GM12874 (cell line): ENCODE data around the gene PLEKHA4.

Experiments
- TF ChIP-seq, protein P1 (sequence below): IDR thresholded peaks from 2 replicates; pipeline ENCODE4 v1.5.1; 2011; ENCODE audit warnings: low read depth, mild to moderate bottlenecking, control low read depth, low read length, moderate library complexity; ENCODE audit not compliant: insufficient read depth

Gene PLEKHA4

DNA sequence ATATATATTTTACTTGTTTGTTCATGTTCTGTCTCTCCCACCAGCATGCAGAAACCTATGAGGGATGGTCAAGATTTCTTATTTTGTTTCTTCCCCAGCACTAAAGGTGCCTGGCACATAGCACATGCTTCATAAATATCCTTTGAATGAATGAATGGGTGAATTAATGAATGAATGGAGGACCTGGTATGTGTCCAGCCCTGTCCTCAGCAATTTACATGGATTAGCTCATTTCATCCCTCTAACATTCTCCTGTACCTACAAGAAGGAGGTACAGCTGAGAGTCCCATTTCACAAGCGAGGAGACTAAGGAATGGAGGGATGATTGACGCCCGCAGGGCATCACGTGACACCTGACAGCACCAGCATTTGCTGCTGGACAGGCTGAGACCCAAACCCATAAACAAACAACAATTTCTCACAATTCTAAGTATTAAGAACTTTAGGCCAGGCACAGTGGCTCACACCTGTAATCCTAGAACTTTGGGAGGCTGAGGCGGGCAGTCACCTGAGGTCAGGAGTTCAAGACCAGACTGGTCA is 50.8 kb downstream of the PLEKHA4 start:
- TF ChIP-seq, protein P1, sequence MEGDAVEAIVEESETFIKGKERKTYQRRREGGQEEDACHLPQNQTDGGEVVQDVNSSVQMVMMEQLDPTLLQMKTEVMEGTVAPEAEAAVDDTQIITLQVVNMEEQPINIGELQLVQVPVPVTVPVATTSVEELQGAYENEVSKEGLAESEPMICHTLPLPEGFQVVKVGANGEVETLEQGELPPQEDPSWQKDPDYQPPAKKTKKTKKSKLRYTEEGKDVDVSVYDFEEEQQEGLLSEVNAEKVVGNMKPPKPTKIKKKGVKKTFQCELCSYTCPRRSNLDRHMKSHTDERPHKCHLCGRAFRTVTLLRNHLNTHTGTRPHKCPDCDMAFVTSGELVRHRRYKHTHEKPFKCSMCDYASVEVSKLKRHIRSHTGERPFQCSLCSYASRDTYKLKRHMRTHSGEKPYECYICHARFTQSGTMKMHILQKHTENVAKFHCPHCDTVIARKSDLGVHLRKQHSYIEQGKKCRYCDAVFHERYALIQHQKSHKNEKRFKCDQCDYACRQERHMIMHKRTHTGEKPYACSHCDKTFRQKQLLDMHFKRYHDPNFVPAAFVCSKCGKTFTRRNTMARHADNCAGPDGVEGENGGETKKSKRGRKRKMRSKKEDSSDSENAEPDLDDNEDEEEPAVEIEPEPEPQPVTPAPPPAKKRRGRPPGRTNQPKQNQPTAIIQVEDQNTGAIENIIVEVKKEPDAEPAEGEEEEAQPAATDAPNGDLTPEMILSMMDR: no peak

DNA sequence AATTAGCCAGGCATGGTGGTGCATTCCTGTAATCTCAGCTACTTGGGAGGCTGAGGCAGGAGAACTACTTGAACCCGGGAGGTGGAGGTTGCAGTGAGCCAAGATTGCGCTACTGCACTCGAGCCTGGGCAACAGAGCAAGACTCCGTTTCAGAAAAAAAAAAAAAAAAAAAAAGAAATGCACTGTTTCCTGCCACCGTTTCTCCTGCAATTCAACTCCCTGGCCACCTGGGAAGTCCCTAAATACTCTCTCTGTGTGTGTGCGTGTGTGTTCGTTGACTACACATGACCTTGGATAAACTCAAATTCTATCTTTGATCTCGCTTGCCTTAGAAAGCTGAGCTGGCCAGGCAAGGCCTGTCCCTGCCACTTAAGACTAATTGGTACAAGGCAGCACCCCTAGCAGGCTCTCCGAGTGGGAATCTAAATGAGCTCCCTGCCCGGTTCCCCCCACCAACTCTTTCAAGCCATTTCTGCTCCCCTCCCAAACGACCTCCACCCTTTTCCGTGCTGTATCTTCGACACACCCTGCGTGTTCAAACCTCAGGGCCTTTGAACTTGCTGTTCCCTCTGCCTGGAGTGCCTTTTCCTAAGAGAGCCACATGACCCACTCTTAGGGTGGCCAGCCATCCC is 52.4 kb downstream of the PLEKHA4 start:
- TF ChIP-seq, protein P1: no peak

DNA sequence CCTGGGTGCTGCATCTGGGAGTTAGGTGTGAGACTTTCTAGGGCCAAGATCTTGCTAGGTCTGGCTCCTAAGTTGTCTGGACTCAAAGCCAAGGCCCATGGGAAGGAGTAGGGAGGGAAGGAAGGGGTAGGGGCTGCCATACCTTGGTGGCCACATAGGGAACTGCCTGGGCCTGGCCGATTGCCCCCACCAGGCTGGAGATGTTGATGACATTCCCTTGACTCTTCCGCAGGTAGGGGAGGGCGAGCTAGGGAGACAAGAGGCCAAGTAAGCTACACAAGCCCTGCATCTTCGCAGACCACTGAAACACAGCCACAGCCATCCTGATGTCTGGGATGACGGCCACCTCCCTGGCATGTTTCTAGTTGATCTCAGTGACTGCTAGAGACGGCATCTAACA is 53.5 kb downstream of the PLEKHA4 start:
- TF ChIP-seq, protein P1: no peak

DNA sequence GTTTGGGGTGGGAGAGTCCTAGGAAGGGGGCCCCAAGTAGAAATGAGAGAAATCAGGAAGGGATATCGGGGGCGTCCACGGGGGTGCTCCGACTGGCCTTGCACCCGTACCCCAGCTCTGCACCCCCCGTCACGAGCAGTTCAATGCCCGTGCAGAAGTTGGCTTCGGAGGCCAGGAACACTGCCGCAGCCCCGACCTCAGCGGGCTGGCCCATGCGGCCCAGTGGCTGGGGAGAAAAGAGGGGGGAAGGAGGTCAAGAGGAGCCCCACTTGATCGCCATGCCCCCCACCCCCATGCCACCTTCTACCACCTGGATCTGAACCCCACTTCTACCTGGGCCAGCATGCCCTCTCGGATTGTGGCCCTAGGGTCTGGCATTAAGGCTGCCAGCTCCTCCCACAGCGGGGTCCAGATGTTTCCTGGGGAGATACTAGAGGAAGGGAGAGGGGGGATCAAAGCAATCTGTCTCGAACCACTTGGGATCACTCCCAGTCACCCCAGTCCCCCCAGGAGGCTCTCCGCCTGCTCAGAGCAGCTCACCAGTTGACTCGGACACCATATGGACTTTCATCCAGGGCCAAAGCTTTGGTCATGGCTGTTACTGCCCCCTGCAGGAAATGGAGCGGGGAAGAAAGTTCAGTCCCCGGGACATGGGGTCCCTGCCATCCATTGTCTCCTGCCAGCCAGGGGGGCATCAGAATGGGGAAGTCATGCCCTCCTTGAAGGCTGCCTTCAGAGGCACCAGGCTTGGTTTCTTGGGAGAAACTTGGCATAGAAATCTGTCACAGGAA is 55.1 kb downstream of the PLEKHA4 start:
- TF ChIP-seq, protein P1: peak; percentile 2; the same call in 1 of the 2 replicates

DNA sequence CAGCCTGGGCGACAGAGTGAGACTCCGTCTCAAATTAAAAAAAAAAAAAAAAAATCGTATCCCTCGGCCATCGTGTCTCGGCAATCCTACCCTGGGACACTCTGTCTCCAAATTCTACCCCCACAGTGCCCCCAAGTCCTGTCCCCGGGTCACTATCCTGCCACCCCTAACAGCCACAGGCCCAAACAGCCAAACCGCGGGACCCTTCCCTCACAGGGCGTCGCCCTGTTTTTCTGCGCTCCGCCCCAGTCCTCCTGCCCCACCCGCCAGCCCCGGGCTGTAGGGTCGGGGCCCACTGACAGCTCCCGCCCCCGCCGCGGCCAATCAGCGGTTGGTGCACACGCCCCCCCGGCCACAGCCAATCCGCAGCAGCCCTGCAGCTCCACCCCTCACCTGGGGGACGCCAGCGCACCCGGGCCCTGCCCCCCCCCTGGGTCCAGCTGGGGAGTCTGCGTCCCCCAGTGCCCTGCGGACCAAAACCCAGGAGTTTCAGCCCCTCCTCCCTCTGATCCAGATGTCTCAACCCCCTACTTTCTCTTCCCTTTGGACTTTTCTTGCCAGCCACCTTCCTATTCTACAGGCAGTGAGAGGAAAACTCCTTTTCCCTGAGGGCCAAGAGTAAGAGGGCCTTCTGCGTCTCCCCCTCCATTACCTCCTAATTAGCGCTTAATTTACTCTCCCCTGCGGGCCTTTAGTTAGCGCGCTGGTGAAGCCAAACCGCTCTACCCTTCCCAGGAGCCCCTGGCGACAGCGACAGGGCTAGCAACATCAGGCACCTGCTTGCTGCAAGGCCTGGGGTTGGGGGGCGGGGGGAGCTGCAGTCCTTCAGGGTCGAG is 56.1 kb downstream of the PLEKHA4 start:
- TF ChIP-seq, protein P1: no peak

DNA sequence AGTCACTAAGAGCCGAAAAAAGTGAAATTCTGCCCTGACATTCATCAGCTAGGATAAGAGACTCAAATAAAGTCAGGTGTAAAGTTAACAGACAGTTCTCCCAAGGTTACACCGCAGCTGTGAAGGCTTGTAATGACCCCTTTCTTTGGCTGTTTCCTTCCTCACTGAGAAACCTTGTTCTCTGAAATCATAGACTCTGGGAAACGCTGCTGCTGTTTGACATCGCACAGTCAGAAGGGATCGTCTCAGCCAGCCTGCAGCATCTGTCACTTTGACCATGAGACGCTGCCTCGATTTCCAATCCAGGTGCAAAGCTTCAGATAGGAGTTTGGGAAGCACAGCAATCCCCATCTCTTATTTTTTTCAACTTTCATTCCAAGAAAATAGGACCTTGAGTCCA is 58.3 kb downstream of the PLEKHA4 start:
- TF ChIP-seq, protein P1: no peak
